ENCODE results near the gene CAPS2. TPM values are rescaled to one million over a fixed set of nuclear protein-coding genes. Genes with fewer than 3 reads are reported as not detected.

Gene CAPS2
- total and polyA plus RNA-seq, 9 of the 15 experiments (the other 6 are each of a cell fraction or from before 2014, with no cell fraction given) = 0.10 to 0.82 (median 0.47) TPM; not detected in 1

DNA sequence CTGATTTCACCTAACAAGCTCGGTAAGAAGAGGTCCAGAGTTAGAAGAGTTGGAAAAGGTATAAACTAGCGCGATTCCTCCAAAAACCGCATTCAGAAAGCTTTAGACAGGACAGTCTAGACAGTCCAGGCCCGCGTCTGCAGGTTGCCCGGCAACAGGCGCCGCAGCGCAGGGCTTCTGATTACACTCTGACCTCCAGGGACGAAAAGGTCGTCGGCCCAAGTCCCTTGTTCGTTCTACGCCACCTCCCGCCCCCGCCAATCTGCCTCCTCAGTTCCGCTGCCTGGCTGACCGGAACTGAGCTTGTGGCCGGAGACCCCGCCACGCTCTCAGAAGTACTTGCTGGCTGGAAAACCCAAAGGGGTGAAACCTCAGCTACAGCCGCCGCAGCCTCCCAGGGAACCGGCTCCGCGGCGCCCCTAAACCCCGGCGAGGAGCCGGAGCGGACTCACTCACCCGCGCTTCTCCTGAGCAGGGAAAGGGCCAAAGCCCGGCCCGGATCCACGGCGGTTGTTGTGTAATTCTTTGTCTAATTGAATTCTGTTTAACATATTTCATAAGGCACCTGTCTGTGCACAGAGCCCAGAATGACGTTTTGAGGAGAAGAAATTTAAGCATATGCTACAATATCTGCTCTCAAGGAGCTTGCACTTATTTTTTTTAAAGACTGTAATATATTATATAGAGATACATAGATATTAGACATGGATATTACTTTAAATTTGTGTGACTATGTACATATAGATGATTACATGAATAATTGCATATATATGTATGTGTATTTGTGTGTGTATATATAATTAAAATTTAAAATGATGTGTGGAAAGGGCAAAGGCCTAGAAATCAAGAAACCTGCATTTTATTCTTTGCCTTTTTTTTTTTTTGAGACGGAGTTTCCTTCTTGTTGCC, at the start of gene CAPS2 (continued):
- TF ChIP-seq, protein P1, sequence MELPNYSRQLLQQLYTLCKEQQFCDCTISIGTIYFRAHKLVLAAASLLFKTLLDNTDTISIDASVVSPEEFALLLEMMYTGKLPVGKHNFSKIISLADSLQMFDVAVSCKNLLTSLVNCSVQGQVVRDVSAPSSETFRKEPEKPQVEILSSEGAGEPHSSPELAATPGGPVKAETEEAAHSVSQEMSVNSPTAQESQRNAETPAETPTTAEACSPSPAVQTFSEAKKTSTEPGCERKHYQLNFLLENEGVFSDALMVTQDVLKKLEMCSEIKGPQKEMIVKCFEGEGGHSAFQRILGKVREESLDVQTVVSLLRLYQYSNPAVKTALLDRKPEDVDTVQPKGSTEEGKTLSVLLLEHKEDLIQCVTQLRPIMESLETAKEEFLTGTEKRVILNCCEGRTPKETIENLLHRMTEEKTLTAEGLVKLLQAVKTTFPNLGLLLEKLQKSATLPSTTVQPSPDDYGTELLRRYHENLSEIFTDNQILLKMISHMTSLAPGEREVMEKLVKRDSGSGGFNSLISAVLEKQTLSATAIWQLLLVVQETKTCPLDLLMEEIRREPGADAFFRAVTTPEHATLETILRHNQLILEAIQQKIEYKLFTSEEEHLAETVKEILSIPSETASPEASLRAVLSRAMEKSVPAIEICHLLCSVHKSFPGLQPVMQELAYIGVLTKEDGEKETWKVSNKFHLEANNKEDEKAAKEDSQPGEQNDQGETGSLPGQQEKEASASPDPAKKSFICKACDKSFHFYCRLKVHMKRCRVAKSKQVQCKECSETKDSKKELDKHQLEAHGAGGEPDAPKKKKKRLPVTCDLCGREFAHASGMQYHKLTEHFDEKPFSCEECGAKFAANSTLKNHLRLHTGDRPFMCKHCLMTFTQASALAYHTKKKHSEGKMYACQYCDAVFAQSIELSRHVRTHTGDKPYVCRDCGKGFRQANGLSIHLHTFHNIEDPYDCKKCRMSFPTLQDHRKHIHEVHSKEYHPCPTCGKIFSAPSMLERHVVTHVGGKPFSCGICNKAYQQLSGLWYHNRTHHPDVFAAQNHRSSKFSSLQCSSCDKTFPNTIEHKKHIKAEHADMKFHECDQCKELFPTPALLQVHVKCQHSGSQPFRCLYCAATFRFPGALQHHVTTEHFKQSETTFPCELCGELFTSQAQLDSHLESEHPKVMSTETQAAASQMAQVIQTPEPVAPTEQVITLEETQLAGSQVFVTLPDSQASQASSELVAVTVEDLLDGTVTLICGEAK (IDR thresholded peaks at IDR 0.05) = peak; percentile 69
- TF ChIP-seq, protein P1 (CRISPR knock-in tag; IDR thresholded peaks at IDR 0.05) = no peak
- TF ChIP-seq STAT5A (IDR thresholded peaks at IDR 0.05; ENCODE audit: borderline replicate concordance, low read length) (no peak; the same call in 1 of the 2 replicates), CTBP1 (IDR thresholded peaks at IDR 0.05; ENCODE audit: borderline replicate concordance) (peak; percentile 55; the same call in 1 of the 2 replicates), SMARCE1 (IDR thresholded peaks at IDR 0.05) (0 out of 2 replicates have a peak, but pooled peaks have one; percentile 17), CREM (IDR thresholded peaks at IDR 0.05; ENCODE audit: low read depth) (peak; percentile 52), JUN (IDR thresholded peaks at IDR 0.05; ENCODE audit: borderline replicate concordance, low read depth, low read length) (0 out of 2 replicates have a peak, but pooled peaks have one; percentile 11), JUN (CRISPR knock-in tag; IDR thresholded peaks at IDR 0.05; ENCODE audit: borderline replicate concordance) (no peak), NONO (IDR thresholded peaks at IDR 0.05; ENCODE audit: low read depth in 2 of 2, low read length in 1 of 2) (peak in 1 of 2 experiments; percentile 28; a peak in 1 of 4 replicates), ZNF175 (CRISPR knock-in tag; IDR thresholded peaks at IDR 0.05; ENCODE audit: low read depth) (no peak), SMC3 (conservative IDR thresholded peaks at IDR 0.05; ENCODE audit: insufficient read depth, low read depth, low read length) (no peak), TSC22D4 (tag; IDR thresholded peaks at IDR 0.05) (no peak)
- TF ChIP-seq, protein P2, sequence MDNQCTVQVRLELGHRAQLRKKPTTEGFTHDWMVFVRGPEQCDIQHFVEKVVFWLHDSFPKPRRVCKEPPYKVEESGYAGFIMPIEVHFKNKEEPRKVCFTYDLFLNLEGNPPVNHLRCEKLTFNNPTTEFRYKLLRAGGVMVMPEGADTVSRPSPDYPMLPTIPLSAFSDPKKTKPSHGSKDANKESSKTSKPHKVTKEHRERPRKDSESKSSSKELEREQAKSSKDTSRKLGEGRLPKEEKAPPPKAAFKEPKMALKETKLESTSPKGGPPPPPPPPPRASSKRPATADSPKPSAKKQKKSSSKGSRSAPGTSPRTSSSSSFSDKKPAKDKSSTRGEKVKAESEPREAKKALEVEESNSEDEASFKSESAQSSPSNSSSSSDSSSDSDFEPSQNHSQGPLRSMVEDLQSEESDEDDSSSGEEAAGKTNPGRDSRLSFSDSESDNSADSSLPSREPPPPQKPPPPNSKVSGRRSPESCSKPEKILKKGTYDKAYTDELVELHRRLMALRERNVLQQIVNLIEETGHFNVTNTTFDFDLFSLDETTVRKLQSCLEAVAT (IDR thresholded peaks at IDR 0.05) = no peak
- TF ChIP-seq, protein P3, sequence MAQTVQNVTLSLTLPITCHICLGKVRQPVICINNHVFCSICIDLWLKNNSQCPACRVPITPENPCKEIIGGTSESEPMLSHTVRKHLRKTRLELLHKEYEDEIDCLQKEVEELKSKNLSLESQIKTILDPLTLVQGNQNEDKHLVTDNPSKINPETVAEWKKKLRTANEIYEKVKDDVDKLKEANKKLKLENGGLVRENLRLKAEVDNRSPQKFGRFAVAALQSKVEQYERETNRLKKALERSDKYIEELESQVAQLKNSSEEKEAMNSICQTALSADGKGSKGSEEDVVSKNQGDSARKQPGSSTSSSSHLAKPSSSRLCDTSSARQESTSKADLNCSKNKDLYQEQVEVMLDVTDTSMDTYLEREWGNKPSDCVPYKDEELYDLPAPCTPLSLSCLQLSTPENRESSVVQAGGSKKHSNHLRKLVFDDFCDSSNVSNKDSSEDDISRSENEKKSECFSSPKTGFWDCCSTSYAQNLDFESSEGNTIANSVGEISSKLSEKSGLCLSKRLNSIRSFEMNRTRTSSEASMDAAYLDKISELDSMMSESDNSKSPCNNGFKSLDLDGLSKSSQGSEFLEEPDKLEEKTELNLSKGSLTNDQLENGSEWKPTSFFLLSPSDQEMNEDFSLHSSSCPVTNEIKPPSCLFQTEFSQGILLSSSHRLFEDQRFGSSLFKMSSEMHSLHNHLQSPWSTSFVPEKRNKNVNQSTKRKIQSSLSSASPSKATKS (CRISPR knock-in tag; IDR thresholded peaks at IDR 0.05) = no peak
